ENCODE measurements around the gene ZRANB1.
A peak's percentile ranks its signal among the peaks of the same experiment; 100 is the strongest.

Gene ZRANB1

GRCh38 chr10:124996854-124997215, 54.9 kb downstream of the ZRANB1 start:
- Histone ChIP-seq H3K4me3 (ENCODE audit: low read depth in 1 of 2, low read length in 2 of 2) (no peak overlapping the region), H3K4me1 (ENCODE audit: insufficient read depth, low read length) (peaks cover 17% of the 10 kb centered on the region), H3K9me3 (ENCODE audit: low read length) (no peaks in the 10 kb centered on the region), H3K9ac (ENCODE audit: low read length) (no peak overlapping the region), H3K36me3 (ENCODE audit: insufficient read depth, low read length) (peaks cover 65% of the 10 kb centered on the region), H3K27me3 (ENCODE audit: control insufficient read depth in 1 of 2, insufficient read depth in 2 of 2, low read length in 2 of 2) (no peaks in the 10 kb centered on the region), H3K27ac (ENCODE audit: low read depth, low read length) (no peak overlapping the region)

GRCh38 chr10:124997306-124997705, 55.4 kb downstream of the ZRANB1 start:
- H3K27ac ChIP-seq (ENCODE audit: low read depth, low read length): no peak overlapping the region
- peaks cover 17% of the 10 kb centered on the region for H3K4me1 ChIP-seq (ENCODE audit: insufficient read depth, low read length)
- H3K9me3 ChIP-seq (ENCODE audit: low read length): no peaks in the 10 kb centered on the region
- no peak overlapping the region for H3K9ac ChIP-seq (ENCODE audit: low read length)
- no peak overlapping the region for H3K4me3 ChIP-seq (ENCODE audit: low read depth in 1 of 2, low read length in 2 of 2)
- H3K36me3 ChIP-seq (ENCODE audit: insufficient read depth, low read length): peaks cover 61% of the 10 kb centered on the region
- no peaks in the 10 kb centered on the region for H3K27me3 ChIP-seq (ENCODE audit: control insufficient read depth in 1 of 2, insufficient read depth in 2 of 2, low read length in 2 of 2)

GRCh38 chr10:124997771-124998623, 56.1 kb downstream of the ZRANB1 start:
- peaks cover 17% of the 10 kb centered on the region for H3K4me1 ChIP-seq (ENCODE audit: insufficient read depth, low read length)
- no peak overlapping the region for H3K4me3 ChIP-seq (ENCODE audit: low read depth in 1 of 2, low read length in 2 of 2)
- H3K27me3 ChIP-seq (ENCODE audit: control insufficient read depth in 1 of 2, insufficient read depth in 2 of 2, low read length in 2 of 2): no peaks in the 10 kb centered on the region
- H3K9me3 ChIP-seq (ENCODE audit: low read length): no peaks in the 10 kb centered on the region
- no peak overlapping the region for H3K9ac ChIP-seq (ENCODE audit: low read length)
- H3K36me3 ChIP-seq (ENCODE audit: insufficient read depth, low read length): peaks cover 65% of the 10 kb centered on the region
- no peak overlapping the region for H3K27ac ChIP-seq (ENCODE audit: low read depth, low read length)

- Histone ChIP-seq H3K36me3 (ENCODE audit: insufficient read depth, low read length) (peaks cover 58% of the 10 kb centered on the region), H3K4me1 (ENCODE audit: insufficient read depth, low read length) (peaks cover 17% of the 10 kb centered on the region), H3K27me3 (ENCODE audit: control insufficient read depth in 1 of 2, insufficient read depth in 2 of 2, low read length in 2 of 2) (no peaks in the 10 kb centered on the region), H3K9ac (ENCODE audit: low read length) (no peak overlapping the region), H3K9me3 (ENCODE audit: low read length) (no peaks in the 10 kb centered on the region), H3K4me3 (ENCODE audit: low read depth in 1 of 2, low read length in 2 of 2) (no peak overlapping the region), H3K27ac (ENCODE audit: low read depth, low read length) (no peak overlapping the region)
Measured at GRCh38 chr10:124998624-124999291, 56.8 kb downstream of the ZRANB1 start.

- Histone ChIP-seq H3K9me3 (ENCODE audit: low read length) (no peaks in the 10 kb centered on the region), H3K27me3 (ENCODE audit: control insufficient read depth in 1 of 2, insufficient read depth in 2 of 2, low read length in 2 of 2) (no peaks in the 10 kb centered on the region), H3K36me3 (ENCODE audit: insufficient read depth, low read length) (peaks cover 55% of the 10 kb centered on the region), H3K4me1 (ENCODE audit: insufficient read depth, low read length) (peaks cover 17% of the 10 kb centered on the region), H3K4me3 (ENCODE audit: low read depth in 1 of 2, low read length in 2 of 2) (no peak overlapping the region), H3K27ac (ENCODE audit: low read depth, low read length) (peak overlapping the region; percentile 72), H3K9ac (ENCODE audit: low read length) (no peak overlapping the region)
Measured at GRCh38 chr10:124999433-125000365, 57.8 kb downstream of the ZRANB1 start.

GRCh38 chr10:125000366-125001312, 58.7 kb downstream of the ZRANB1 start:
- peaks cover 17% of the 10 kb centered on the region for H3K4me1 ChIP-seq (ENCODE audit: insufficient read depth, low read length)
- H3K36me3 ChIP-seq (ENCODE audit: insufficient read depth, low read length): peaks cover 50% of the 10 kb centered on the region
- H3K9me3 ChIP-seq (ENCODE audit: low read length): no peaks in the 10 kb centered on the region
- no peak overlapping the region for H3K4me3 ChIP-seq (ENCODE audit: low read depth in 1 of 2, low read length in 2 of 2)
- no peak overlapping the region for H3K9ac ChIP-seq (ENCODE audit: low read length)
- H3K27me3 ChIP-seq (ENCODE audit: control insufficient read depth in 1 of 2, insufficient read depth in 2 of 2, low read length in 2 of 2): no peaks in the 10 kb centered on the region
- H3K27ac ChIP-seq (ENCODE audit: low read depth, low read length): peak overlapping the region; percentile 72

GRCh38 chr10:125001313-125002046, 59.6 kb downstream of the ZRANB1 start:
- Histone ChIP-seq H3K4me3 (ENCODE audit: low read depth in 1 of 2, low read length in 2 of 2) (no peak overlapping the region), H3K9ac (ENCODE audit: low read length) (no peak overlapping the region), H3K27me3 (ENCODE audit: control insufficient read depth in 1 of 2, insufficient read depth in 2 of 2, low read length in 2 of 2) (no peaks in the 10 kb centered on the region), H3K4me1 (ENCODE audit: insufficient read depth, low read length) (peaks cover 17% of the 10 kb centered on the region), H3K36me3 (ENCODE audit: insufficient read depth, low read length) (peaks cover 47% of the 10 kb centered on the region), H3K27ac (ENCODE audit: low read depth, low read length) (no peak overlapping the region), H3K9me3 (ENCODE audit: low read length) (no peaks in the 10 kb centered on the region)

GRCh38 chr10:125002047-125002422, 60.1 kb downstream of the ZRANB1 start:
- H3K9ac ChIP-seq (ENCODE audit: low read length): no peak overlapping the region
- peaks cover 17% of the 10 kb centered on the region for H3K4me1 ChIP-seq (ENCODE audit: insufficient read depth, low read length)
- no peak overlapping the region for H3K4me3 ChIP-seq (ENCODE audit: low read depth in 1 of 2, low read length in 2 of 2)
- peaks cover 42% of the 10 kb centered on the region for H3K36me3 ChIP-seq (ENCODE audit: insufficient read depth, low read length)
- no peaks in the 10 kb centered on the region for H3K27me3 ChIP-seq (ENCODE audit: control insufficient read depth in 1 of 2, insufficient read depth in 2 of 2, low read length in 2 of 2)
- H3K27ac ChIP-seq (ENCODE audit: low read depth, low read length): no peak overlapping the region
- no peaks in the 10 kb centered on the region for H3K9me3 ChIP-seq (ENCODE audit: low read length)

GRCh38 chr10:125002423-125003145, 60.7 kb downstream of the ZRANB1 start:
- Histone ChIP-seq H3K27me3 (ENCODE audit: control insufficient read depth in 1 of 2, insufficient read depth in 2 of 2, low read length in 2 of 2) (no peaks in the 10 kb centered on the region), H3K4me3 (ENCODE audit: low read depth in 1 of 2, low read length in 2 of 2) (no peak overlapping the region), H3K4me1 (ENCODE audit: insufficient read depth, low read length) (peaks cover 17% of the 10 kb centered on the region), H3K9me3 (ENCODE audit: low read length) (no peaks in the 10 kb centered on the region), H3K9ac (ENCODE audit: low read length) (no peak overlapping the region), H3K27ac (ENCODE audit: low read depth, low read length) (no peak overlapping the region), H3K36me3 (ENCODE audit: insufficient read depth, low read length) (peaks cover 36% of the 10 kb centered on the region)
